Coronary artery (tissue), 2 donors: ENCODE data around the gene ADCYAP1.

Experiments
- DNase-seq: peaks from one replicate; pipeline ENCODE4 v3.0.0-alpha.2; 2017; ENCODE audit warnings: low spot score
- H3K27ac ChIP-seq, 2 donors: fragments of 200-600 bp; sonication (generic); one replicate each; pipeline ENCODE4 v1.5.1; 2016 to 2019
- H3K4me3 ChIP-seq: fragments of 200-600 bp; sonication (generic); 2 replicates; pipeline ENCODE4 v1.5.1; 2016; ENCODE audit warnings: mild to moderate bottlenecking, moderate library complexity
- TF ChIP-seq, protein P1 (sequence below): fragments of 200-600 bp; sonication (generic); IDR thresholded peaks from one replicate; pipeline ENCODE4 v1.5.1; 2019; ENCODE audit warnings: antibody characterized with exemption

Gene ADCYAP1

GRCh38 chr18:905307-905947 lies 756 bp downstream of the ADCYAP1 start:
- no peak overlapping the region for H3K27ac ChIP-seq

GRCh38 chr18:905948-906415 lies 1.3 kb downstream of the ADCYAP1 start:
- DNase-seq: no peak
- TF ChIP-seq, protein P1, sequence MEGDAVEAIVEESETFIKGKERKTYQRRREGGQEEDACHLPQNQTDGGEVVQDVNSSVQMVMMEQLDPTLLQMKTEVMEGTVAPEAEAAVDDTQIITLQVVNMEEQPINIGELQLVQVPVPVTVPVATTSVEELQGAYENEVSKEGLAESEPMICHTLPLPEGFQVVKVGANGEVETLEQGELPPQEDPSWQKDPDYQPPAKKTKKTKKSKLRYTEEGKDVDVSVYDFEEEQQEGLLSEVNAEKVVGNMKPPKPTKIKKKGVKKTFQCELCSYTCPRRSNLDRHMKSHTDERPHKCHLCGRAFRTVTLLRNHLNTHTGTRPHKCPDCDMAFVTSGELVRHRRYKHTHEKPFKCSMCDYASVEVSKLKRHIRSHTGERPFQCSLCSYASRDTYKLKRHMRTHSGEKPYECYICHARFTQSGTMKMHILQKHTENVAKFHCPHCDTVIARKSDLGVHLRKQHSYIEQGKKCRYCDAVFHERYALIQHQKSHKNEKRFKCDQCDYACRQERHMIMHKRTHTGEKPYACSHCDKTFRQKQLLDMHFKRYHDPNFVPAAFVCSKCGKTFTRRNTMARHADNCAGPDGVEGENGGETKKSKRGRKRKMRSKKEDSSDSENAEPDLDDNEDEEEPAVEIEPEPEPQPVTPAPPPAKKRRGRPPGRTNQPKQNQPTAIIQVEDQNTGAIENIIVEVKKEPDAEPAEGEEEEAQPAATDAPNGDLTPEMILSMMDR: no peak
- Histone ChIP-seq H3K4me3 (no peak overlapping the region), H3K27ac (no peak overlapping the region)

More at GRCh38 chr18:905307-905947, 756 bp downstream of the ADCYAP1 start:
- H3K4me3 ChIP-seq: no peak overlapping the region
- DNase-seq: no peak
- TF ChIP-seq, protein P1: no peak

GRCh38 chr18:906416-907114 lies 1.9 kb downstream of the ADCYAP1 start:
- TF ChIP-seq, protein P1: no peak
- Histone ChIP-seq H3K27ac (no peak overlapping the region), H3K4me3 (peak overlapping the region; percentile 71)
- DNase-seq: no peak

GRCh38 chr18:907115-907884 lies 2.6 kb downstream of the ADCYAP1 start:
- no peak for DNase-seq
- Histone ChIP-seq H3K27ac (no peak overlapping the region), H3K4me3 (peak overlapping the region; percentile 71)
- TF ChIP-seq, protein P1: no peak

DNA sequence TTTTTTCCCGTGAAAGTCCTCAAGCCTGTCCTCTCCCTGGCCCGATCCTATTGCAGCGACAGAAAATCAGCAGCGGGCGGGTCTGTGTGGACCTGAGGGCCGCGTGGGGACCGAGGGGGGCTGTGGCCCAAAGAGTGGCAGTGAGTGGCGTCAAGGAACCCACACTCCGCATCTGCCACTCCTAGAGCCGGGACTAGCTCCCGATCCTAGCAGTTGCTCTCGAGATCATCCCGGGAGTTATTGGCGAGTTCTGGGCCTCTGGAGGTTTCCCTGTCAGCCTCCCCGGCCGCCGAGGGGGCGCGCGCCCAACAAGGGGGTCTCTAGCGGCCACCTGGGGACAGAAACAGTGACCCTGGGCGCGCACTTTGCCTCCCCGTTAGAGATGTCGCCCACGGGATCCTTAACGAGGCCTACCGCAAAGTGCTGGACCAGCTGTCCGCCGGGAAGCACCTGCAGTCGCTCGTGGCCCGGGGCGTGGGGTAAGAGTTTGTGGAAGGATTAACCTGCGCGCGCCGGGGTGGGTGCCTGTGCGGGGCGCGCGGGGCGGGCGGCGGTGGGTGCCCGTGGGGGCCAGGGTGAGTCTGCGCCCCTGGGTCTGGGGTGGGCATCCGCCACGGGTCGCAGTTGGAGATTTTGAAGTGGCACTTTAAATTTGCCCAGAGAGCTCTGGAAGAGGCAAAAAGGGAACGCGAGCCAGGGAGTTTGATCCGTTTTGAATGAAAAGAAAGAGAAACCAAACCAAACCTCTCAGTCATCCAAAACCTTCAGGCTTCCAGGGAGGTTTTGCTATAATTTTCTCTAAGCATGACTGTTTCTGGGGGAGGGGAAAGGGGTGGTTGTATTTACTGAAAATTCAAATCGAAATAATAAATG lies 3.5 kb downstream of the ADCYAP1 start:
- TF ChIP-seq, protein P1: no peak
- no peak for DNase-seq
- Histone ChIP-seq H3K27ac (no peak overlapping the region), H3K4me3 (peak overlapping the region; percentile 71)
